ENCODE measurements around the gene ZNF174. TPM values are rescaled to one million over a fixed set of nuclear protein-coding genes. Genes with fewer than 3 reads are reported as not detected.

ZNF174 gene
- total RNA-seq, 1 experiment from 2014 or later: 13.7 TPM

GRCh38 chr16:3457434-3458252 is 56.6 kb downstream of the ZNF174 start:
- no peaks in the 10 kb centered on the region for H3K27me3 ChIP-seq (replicated peaks; ENCODE audit: insufficient read depth, low read depth, low read length, poor library complexity)
- POLR2A ChIA-PET (ENCODE audit: low non-redundant PET): no interaction called here

GRCh38 chr16:3458278-3458851 is 57.4 kb downstream of the ZNF174 start:
- Histone ChIP-seq H3K36me3 (ENCODE audit: insufficient read depth, low read length, poor library complexity, severe bottlenecking) (no peaks in the 10 kb centered on the region), H3K4me1 (ENCODE audit: insufficient read depth, low read length, poor library complexity, severe bottlenecking) (peaks cover 35% of the 10 kb centered on the region), H3K27me3 (replicated peaks; ENCODE audit: insufficient read depth, low read depth, low read length, poor library complexity) (no peaks in the 10 kb centered on the region), H3K4me3 (ENCODE audit: low read depth, low read length, poor library complexity, severe bottlenecking) (peak overlapping the region; percentile 87), H3K27ac (ENCODE audit: low read depth, low read length, poor library complexity, severe bottlenecking) (peak overlapping the region; percentile 95), H3K9me3 (ENCODE audit: low read depth, low read length, poor library complexity, severe bottlenecking) (no peaks in the 10 kb centered on the region)
- DNase-seq (ENCODE audit: low spot score): no peak
- CTCF ChIA-PET: no interaction called here
- POLR2A ChIA-PET (ENCODE audit: low non-redundant PET): no interaction called here
- intact Hi-C loops (cut with micrococcal nuclease; ENCODE audit: unreplicated experiment): no loop called here
- TF ChIP-seq, protein P1, sequence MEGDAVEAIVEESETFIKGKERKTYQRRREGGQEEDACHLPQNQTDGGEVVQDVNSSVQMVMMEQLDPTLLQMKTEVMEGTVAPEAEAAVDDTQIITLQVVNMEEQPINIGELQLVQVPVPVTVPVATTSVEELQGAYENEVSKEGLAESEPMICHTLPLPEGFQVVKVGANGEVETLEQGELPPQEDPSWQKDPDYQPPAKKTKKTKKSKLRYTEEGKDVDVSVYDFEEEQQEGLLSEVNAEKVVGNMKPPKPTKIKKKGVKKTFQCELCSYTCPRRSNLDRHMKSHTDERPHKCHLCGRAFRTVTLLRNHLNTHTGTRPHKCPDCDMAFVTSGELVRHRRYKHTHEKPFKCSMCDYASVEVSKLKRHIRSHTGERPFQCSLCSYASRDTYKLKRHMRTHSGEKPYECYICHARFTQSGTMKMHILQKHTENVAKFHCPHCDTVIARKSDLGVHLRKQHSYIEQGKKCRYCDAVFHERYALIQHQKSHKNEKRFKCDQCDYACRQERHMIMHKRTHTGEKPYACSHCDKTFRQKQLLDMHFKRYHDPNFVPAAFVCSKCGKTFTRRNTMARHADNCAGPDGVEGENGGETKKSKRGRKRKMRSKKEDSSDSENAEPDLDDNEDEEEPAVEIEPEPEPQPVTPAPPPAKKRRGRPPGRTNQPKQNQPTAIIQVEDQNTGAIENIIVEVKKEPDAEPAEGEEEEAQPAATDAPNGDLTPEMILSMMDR (conservative IDR thresholded peaks at IDR 0.05; ENCODE audit: low read depth, low read length): no peak
- no peak for TF ChIP-seq EZH2 (IDR thresholded peaks at IDR 0.05; ENCODE audit: borderline replicate concordance, low read depth, low read length, poor library complexity, severe bottlenecking)
- no TSS peak for BruUV-seq (replicated peaks)

More at GRCh38 chr16:3457434-3458252, 56.6 kb downstream of the ZNF174 start:
- Histone ChIP-seq H3K9me3 (ENCODE audit: low read depth, low read length, poor library complexity, severe bottlenecking) (no peaks in the 10 kb centered on the region), H3K4me3 (ENCODE audit: low read depth, low read length, poor library complexity, severe bottlenecking) (peak overlapping the region; percentile 87), H3K27ac (ENCODE audit: low read depth, low read length, poor library complexity, severe bottlenecking) (peak overlapping the region; percentile 95), H3K4me1 (ENCODE audit: insufficient read depth, low read length, poor library complexity, severe bottlenecking) (peaks cover 35% of the 10 kb centered on the region), H3K36me3 (ENCODE audit: insufficient read depth, low read length, poor library complexity, severe bottlenecking) (no peaks in the 10 kb centered on the region)
- TSS peak; percentile 92 for BruUV-seq (replicated peaks)
- TF ChIP-seq EZH2 (IDR thresholded peaks at IDR 0.05; ENCODE audit: borderline replicate concordance, low read depth, low read length, poor library complexity, severe bottlenecking): no peak
- TF ChIP-seq, protein P1 (conservative IDR thresholded peaks at IDR 0.05; ENCODE audit: low read depth, low read length): peak; percentile 43
- intact Hi-C loops (cut with micrococcal nuclease; ENCODE audit: unreplicated experiment): no loop called here
- CTCF ChIA-PET: interaction anchor here (0.6 kb wide), 1 partner anchor 196 kb away, joined by 3 read pairs; no protein-coding TSS in a partner anchor
- DNase-seq (ENCODE audit: low spot score): peak; percentile 95

GRCh38 chr16:3458852-3459361 is 57.9 kb downstream of the ZNF174 start:
- no peaks in the 10 kb centered on the region for H3K9me3 ChIP-seq (ENCODE audit: low read depth, low read length, poor library complexity, severe bottlenecking)
- peaks cover 35% of the 10 kb centered on the region for H3K4me1 ChIP-seq (ENCODE audit: insufficient read depth, low read length, poor library complexity, severe bottlenecking)
- ChIA-PET CTCF (no interaction called here), POLR2A (ENCODE audit: low non-redundant PET) (no interaction called here)
- no peak for DNase-seq (ENCODE audit: low spot score)
- intact Hi-C loops (cut with micrococcal nuclease; ENCODE audit: unreplicated experiment): no loop called here
- H3K27ac ChIP-seq (ENCODE audit: low read depth, low read length, poor library complexity, severe bottlenecking): peak overlapping the region; percentile 95
- H3K36me3 ChIP-seq (ENCODE audit: insufficient read depth, low read length, poor library complexity, severe bottlenecking): no peaks in the 10 kb centered on the region
- H3K27me3 ChIP-seq (replicated peaks; ENCODE audit: insufficient read depth, low read depth, low read length, poor library complexity): no peaks in the 10 kb centered on the region
- BruUV-seq (replicated peaks): no TSS peak
- peak overlapping the region; percentile 87 for H3K4me3 ChIP-seq (ENCODE audit: low read depth, low read length, poor library complexity, severe bottlenecking)
- no peak for TF ChIP-seq EZH2 (IDR thresholded peaks at IDR 0.05; ENCODE audit: borderline replicate concordance, low read depth, low read length, poor library complexity, severe bottlenecking)
- TF ChIP-seq, protein P1 (conservative IDR thresholded peaks at IDR 0.05; ENCODE audit: low read depth, low read length): no peak

Other genes starting within 250 kb of the ZNF174 start
- not detected in 2 replicates for gene OR1F1, start 213.0 kb upstream of the ZNF174 start, total RNA-seq (2021)
- 10.8 and 13.0 TPM in 2 replicates for gene ZNF200, start 166.1 kb upstream of the ZNF174 start, total RNA-seq (2021)
- not detected in 2 replicates for gene MEFV, start 144.6 kb upstream of the ZNF174 start, total RNA-seq (2021)
- gene ZNF263, start 117.7 kb upstream of the ZNF174 start, total RNA-seq (2021): 30.0 and 34.8 TPM in 2 replicates
- 5.7 and 7.9 TPM in 2 replicates for gene TIGD7, start 95.8 kb upstream of the ZNF174 start, total RNA-seq (2021)
- 40.9 and 44.5 TPM in 2 replicates for gene ZNF75A, start 95.7 kb upstream of the ZNF174 start, total RNA-seq (2021)
- gene OR2C1, start 45.3 kb upstream of the ZNF174 start, total RNA-seq (2021): not detected in 2 replicates
- 17.2 and 17.3 TPM in 2 replicates for gene ZSCAN32, start 211 bp upstream of the ZNF174 start, total RNA-seq (2021)
- gene ZNF597, start 42.3 kb downstream of the ZNF174 start, total RNA-seq (2021): 2.4 and 2.8 TPM in 2 replicates
- gene NAA60, start 42.5 kb downstream of the ZNF174 start, total RNA-seq (2021): 39.4 and 40.7 TPM in 2 replicates
- gene C16orf90, start 94.3 kb downstream of the ZNF174 start, total RNA-seq (2021): not detected in 2 replicates
- 22.6 and 36.5 TPM in 2 replicates for gene CLUAP1, start 99.8 kb downstream of the ZNF174 start, total RNA-seq (2021)
- gene NLRC3, start 176.2 kb downstream of the ZNF174 start, total RNA-seq (2021): 0.07 and 0.09 TPM in 2 replicates
- gene SLX4, start 210.4 kb downstream of the ZNF174 start, total RNA-seq (2021): 15.1 and 16.1 TPM in 2 replicates

Measured in A673 (cell line).